ENCODE measurements around the gene S100B. TPM values are rescaled to one million over a fixed set of nuclear protein-coding genes. Genes with fewer than 3 reads are reported as not detected.
A peak's percentile ranks its signal among the peaks of the same experiment; 100 is the strongest.

Gene S100B
- total and polyA plus RNA-seq, 9 of the 15 experiments (the other 6 are each of a cell fraction or from before 2014, with no cell fraction given) = not detected

- TF ChIP-seq ZNF583 (CRISPR knock-in tag; IDR thresholded peaks at IDR 0.05) (0 out of 2 replicates have a peak, but pooled peaks have one; percentile 59), TRIM28 (IDR thresholded peaks at IDR 0.05) (peak; percentile 63; the same call in 1 of the 2 replicates), MAFG (tag; conservative IDR thresholded peaks at IDR 0.05) (no peak), TEAD2 (tag; IDR thresholded peaks at IDR 0.05) (no peak), E2F5 (CRISPR knock-in tag; IDR thresholded peaks at IDR 0.05) (peak; percentile 53; the same call in 1 of the 2 replicates), FOS (IDR thresholded peaks at IDR 0.05; ENCODE audit: extremely low read depth, insufficient read length) (no peak), NR4A1 (CRISPR knock-in tag; IDR thresholded peaks at IDR 0.05) (peak; percentile 95; the same call in 1 of the 2 replicates), NR4A1 (tag; IDR thresholded peaks at IDR 0.05) (peak; percentile 38; the same call in 1 of the 2 replicates), KAT2B (IDR thresholded peaks at IDR 0.05; ENCODE audit: low read depth, low read length) (no peak), TFE3 (CRISPR knock-in tag; IDR thresholded peaks at IDR 0.05) (no peak), CBFA2T2 (conservative IDR thresholded peaks at IDR 0.05) (no peak), KLF10 (CRISPR knock-in tag; IDR thresholded peaks at IDR 0.05) (no peak), ZNF347 (CRISPR knock-in tag; IDR thresholded peaks at IDR 0.05; ENCODE audit: low read depth) (no peak), GTF2E2 (tag; IDR thresholded peaks at IDR 0.05) (peak; percentile 35; the same call in 1 of the 2 replicates), ZBTB2 (IDR thresholded peaks at IDR 0.05) (peak; percentile 99), CREB5 (CRISPR knock-in tag; IDR thresholded peaks at IDR 0.05) (no peak), POLR2G (IDR thresholded peaks at IDR 0.05; ENCODE audit: low read depth, low read length) (peak; percentile 90), THRAP3 (IDR thresholded peaks at IDR 0.05; ENCODE audit: borderline replicate concordance) (no peak), CREM (IDR thresholded peaks at IDR 0.05; ENCODE audit: low read depth) (peak; percentile 70), NCOA4 (IDR thresholded peaks at IDR 0.05; ENCODE audit: partially characterized antibody) (no peak), ZNF395 (CRISPR knock-in tag; IDR thresholded peaks at IDR 0.05) (0 out of 2 replicates have a peak, but pooled peaks have one; percentile 27)
Measured at GRCh38 chr21:46635324-46636180, 30.7 kb upstream of the S100B start, which contains the start of gene PRMT2 (continued).

Data from K562 (cell line).